Mesenchymal stem cell (in vitro differentiated cells and primary cell): ENCODE results near the gene RNF169.

Experiments
- DNase-seq: peaks from one replicate; pipeline ENCODE4 v3.0.0-alpha.2; 2013
- H2AFZ ChIP-seq: one replicate; pipeline ENCODE4 v1.6.1; 2013; ENCODE audit warnings: low read depth, mild to moderate bottlenecking, control low read depth, inconsistent platforms, low read length, moderate library complexity
- H2AK5ac ChIP-seq: 2 replicates; pipeline ENCODE4 v1.6.1; 2013; ENCODE audit warnings: low read length, moderate library complexity, mild to moderate bottlenecking, inconsistent platforms; ENCODE audit not compliant: severe bottlenecking
- H2BK120ac ChIP-seq: one replicate; pipeline ENCODE4 v1.6.1; 2013; ENCODE audit warnings: low read depth, mild to moderate bottlenecking, inconsistent platforms, low read length, moderate library complexity
- H2BK12ac ChIP-seq, 2 experiments: one replicate each; pipeline ENCODE4 v1.6.1; 2013; ENCODE audit warnings: inconsistent platforms in 2 of 2, low read length in 2 of 2, mild to moderate bottlenecking in 2 of 2, moderate library complexity in 2 of 2, control low read depth in 1 of 2
- H2BK15ac ChIP-seq: one replicate; pipeline ENCODE4 v1.6.1; 2013; ENCODE audit warnings: mild to moderate bottlenecking, low read depth, inconsistent platforms; ENCODE audit not compliant: poor library complexity, severe bottlenecking
- H2BK5ac ChIP-seq: 2 replicates; pipeline ENCODE4 v1.6.1; 2013; ENCODE audit warnings: low read depth, mild to moderate bottlenecking, low read length, control low read depth, inconsistent platforms; ENCODE audit not compliant: poor library complexity, severe bottlenecking
- H3K14ac ChIP-seq, 2 experiments: one replicate each; pipeline ENCODE4 v1.6.1; 2013; ENCODE audit warnings: inconsistent platforms in 2 of 2, low read length in 2 of 2, control low read depth in 1 of 2, mild to moderate bottlenecking in 1 of 2, moderate library complexity in 1 of 2
- H3K18ac ChIP-seq, 2 experiments: one replicate each; pipeline ENCODE4 v1.6.1; 2013; ENCODE audit warnings: inconsistent platforms in 2 of 2, low read length in 2 of 2, control low read depth in 1 of 2, low read depth in 1 of 2, mild to moderate bottlenecking in 1 of 2
- H3K23ac ChIP-seq, 2 experiments: one replicate each; pipeline ENCODE4 v1.6.1; 2013; ENCODE audit warnings: inconsistent platforms in 2 of 2, low read length in 2 of 2, mild to moderate bottlenecking in 2 of 2, moderate library complexity in 2 of 2, control low read depth in 1 of 2
- H3K27ac ChIP-seq: 2 replicates; pipeline ENCODE4 v1.5.1; 2013; ENCODE audit warnings: mild to moderate bottlenecking, moderate library complexity, low read length, control low read depth, inconsistent platforms; ENCODE audit not compliant: poor library complexity, severe bottlenecking
- H3K27me3 ChIP-seq, 2 experiments: 2 replicates each; pipeline versions ENCODE4 v1.6.1 to v1.7.0; 2013; ENCODE audit warnings: low read length in 2 of 2, mild to moderate bottlenecking in 2 of 2, moderate library complexity in 2 of 2, control low read depth in 1 of 2, inconsistent platforms in 1 of 2; ENCODE audit not compliant: control insufficient read depth in 1 of 2, insufficient read depth in 1 of 2
- H3K36me3 ChIP-seq, 2 experiments: 2 replicates each; pipeline versions ENCODE4 v1.6.1 to v1.7.0; 2013; ENCODE audit warnings: low read length in 2 of 2, control low read depth in 1 of 2, inconsistent platforms in 1 of 2, low read depth in 1 of 2, mild to moderate bottlenecking in 1 of 2; ENCODE audit not compliant: insufficient read depth in 2 of 2, control insufficient read depth in 1 of 2
- H3K4ac ChIP-seq, 2 experiments: one replicate each; pipeline ENCODE4 v1.6.1; 2013; ENCODE audit warnings: inconsistent platforms in 2 of 2, low read length in 2 of 2, mild to moderate bottlenecking in 2 of 2, moderate library complexity in 2 of 2, control low read depth in 1 of 2, low read depth in 1 of 2
- H3K4me1 ChIP-seq: 2 replicates; pipeline ENCODE4 v1.6.1; 2013; ENCODE audit warnings: low read depth, low read length, control low read depth; ENCODE audit not compliant: control insufficient read depth, insufficient read depth
- H3K4me2 ChIP-seq: 2 replicates; pipeline ENCODE4 v1.6.1; 2013; ENCODE audit warnings: low read length, mild to moderate bottlenecking, inconsistent platforms; ENCODE audit not compliant: poor library complexity, severe bottlenecking
- H3K4me3 ChIP-seq, 2 experiments: 2 replicates each; pipeline versions ENCODE4 v1.5.1 to v1.7.0; 2013; ENCODE audit warnings: low read length in 2 of 2, mild to moderate bottlenecking in 2 of 2, control low read depth in 1 of 2, low read depth in 1 of 2; ENCODE audit not compliant: insufficient read depth in 1 of 2
- H3K79me1 ChIP-seq: replicated peaks from 2 replicates; pipeline ENCODE4 v1.6.1; 2013; ENCODE audit warnings: mild to moderate bottlenecking, control low read depth, low read length, inconsistent platforms; ENCODE audit not compliant: poor library complexity, severe bottlenecking
- H3K9ac ChIP-seq: 2 replicates; pipeline ENCODE4 v1.7.0; 2013; ENCODE audit warnings: mild to moderate bottlenecking, low read length, moderate library complexity
- H3K9me3 ChIP-seq: 2 replicates; pipeline ENCODE4 v1.7.0; 2013; ENCODE audit warnings: mild to moderate bottlenecking, low read length; ENCODE audit not compliant: control insufficient read depth
- H4K8ac ChIP-seq: one replicate; pipeline ENCODE4 v1.6.1; 2013; ENCODE audit warnings: inconsistent platforms, mild to moderate bottlenecking, low read length, moderate library complexity
- H4K91ac ChIP-seq: one replicate; pipeline ENCODE4 v1.6.1; 2013; ENCODE audit warnings: mild to moderate bottlenecking, low read length, inconsistent platforms
- WGBS: methylation state at CpG from one replicate; pipeline ENCODE4 v1.1.7; 2013; ENCODE audit warnings: mixed read lengths; 5-methylcytosine and 5-hydroxymethylcytosine counted together

Gene RNF169

GRCh38 chr11:74780248-74781005 is 31.8 kb downstream of the RNF169 start:
- Histone ChIP-seq H3K27ac (no peak overlapping the region), H3K4ac (no peak overlapping the region), H3K27me3 (no peaks in the 10 kb centered on the region), H3K9me3 (no peaks in the 10 kb centered on the region), H3K36me3 (no peaks in the 10 kb centered on the region), H3K9ac (no peak overlapping the region), H4K91ac (no peak overlapping the region), H2BK12ac (no peak overlapping the region), H3K4me1 (no peaks in the 10 kb centered on the region), H4K8ac (no peak overlapping the region), H2BK120ac (no peak overlapping the region), H2BK15ac (no peak overlapping the region), H3K14ac (no peak overlapping the region), H2BK5ac (no peak overlapping the region), H3K4me3 (no peak overlapping the region), H3K18ac (no peak overlapping the region), H2AFZ (no peak overlapping the region), H3K4me2 (no peak overlapping the region), H2AK5ac (no peak overlapping the region), H3K79me1 (peaks cover 30% of the 10 kb centered on the region), H3K23ac (no peak overlapping the region)
- 94% methylated on average over 3 of the region's 4 CpGs for WGBS
- DNase-seq, result no peak

- H3K4ac ChIP-seq, result no peak overlapping the region
- H2BK12ac ChIP-seq, result no peak overlapping the region
- no peak overlapping the region for H3K4me2 ChIP-seq
- no CpG with 5 or more reads among the region's 2 CpGs for WGBS
- no peak overlapping the region for H3K18ac ChIP-seq
- H4K8ac ChIP-seq, result no peak overlapping the region
- H3K9me3 ChIP-seq, result no peaks in the 10 kb centered on the region
- no peak overlapping the region for H3K4me3 ChIP-seq
- no peaks in the 10 kb centered on the region for H3K4me1 ChIP-seq
- H3K27ac ChIP-seq, result no peak overlapping the region
- peaks cover 21% of the 10 kb centered on the region for H3K79me1 ChIP-seq
- H3K36me3 ChIP-seq, result no peaks in the 10 kb centered on the region
- H3K9ac ChIP-seq, result peak overlapping the region; percentile 23
- H2BK120ac ChIP-seq, result no peak overlapping the region
- no peak overlapping the region for H2BK5ac ChIP-seq
- DNase-seq, result peak; percentile 66
- H2AK5ac ChIP-seq, result no peak overlapping the region
- no peak overlapping the region for H3K23ac ChIP-seq
- H4K91ac ChIP-seq, result no peak overlapping the region
- no peaks in the 10 kb centered on the region for H3K27me3 ChIP-seq
- H2BK15ac ChIP-seq, result no peak overlapping the region
- no peak overlapping the region for H2AFZ ChIP-seq
- H3K14ac ChIP-seq, result no peak overlapping the region
Measured at GRCh38 chr11:74783241-74783871, 34.7 kb downstream of the RNF169 start.

- H2AK5ac ChIP-seq, result no peak overlapping the region
- no peak overlapping the region for H2BK12ac ChIP-seq
- no peak overlapping the region for H3K4me2 ChIP-seq
- H3K79me1 ChIP-seq, result peaks cover 18% of the 10 kb centered on the region
- no peak overlapping the region for H3K14ac ChIP-seq
- no peak overlapping the region for H2BK120ac ChIP-seq
- no peaks in the 10 kb centered on the region for H3K27me3 ChIP-seq
- H3K4me1 ChIP-seq, result no peaks in the 10 kb centered on the region
- H3K36me3 ChIP-seq, result peaks cover 0 to under 1% of the 10 kb centered on the region in 2 experiments
- H3K27ac ChIP-seq, result no peak overlapping the region
- H4K8ac ChIP-seq, result no peak overlapping the region
- H3K23ac ChIP-seq, result no peak overlapping the region
- no peak overlapping the region for H3K18ac ChIP-seq
- 90% methylated on average over 5 of the region's 5 CpGs for whole genome bisulfite sequencing
- no peak overlapping the region for H3K4me3 ChIP-seq
- H2BK15ac ChIP-seq, result no peak overlapping the region
- no peak overlapping the region for H3K4ac ChIP-seq
- DNase-seq, result no peak
- no peak overlapping the region for H2BK5ac ChIP-seq
- peak overlapping the region; percentile 23 for H3K9ac ChIP-seq
- H3K9me3 ChIP-seq, result no peaks in the 10 kb centered on the region
- no peak overlapping the region for H2AFZ ChIP-seq
- no peak overlapping the region for H4K91ac ChIP-seq
Measured at GRCh38 chr11:74784234-74784633, 35.6 kb downstream of the RNF169 start.

- Histone ChIP-seq H2AK5ac (no peak overlapping the region), H3K4ac (no peak overlapping the region), H4K91ac (no peak overlapping the region), H2BK15ac (no peak overlapping the region), H3K18ac (no peak overlapping the region), H4K8ac (no peak overlapping the region), H3K4me2 (no peak overlapping the region), H3K27me3 (no peaks in the 10 kb centered on the region), H3K9ac (no peak overlapping the region), H3K27ac (no peak overlapping the region), H2BK12ac (no peak overlapping the region), H2BK5ac (no peak overlapping the region), H3K14ac (no peak overlapping the region), H2BK120ac (no peak overlapping the region), H3K4me1 (no peaks in the 10 kb centered on the region), H3K4me3 (no peak overlapping the region), H3K23ac (no peak overlapping the region), H3K36me3 (peaks cover 0 to 5% of the 10 kb centered on the region in 2 experiments), H2AFZ (no peak overlapping the region), H3K9me3 (no peaks in the 10 kb centered on the region), H3K79me1 (peaks cover 17% of the 10 kb centered on the region)
- WGBS, result 100% methylated on average over 1 of the region's 4 CpGs
- DNase-seq, result no peak
Measured at GRCh38 chr11:74784726-74785125, 36.1 kb downstream of the RNF169 start.
